OCI-LY7 (cell line): Measurements from ENCODE around the gene KIAA0040.

Source experiments
- EZH2phosphoT487 ChIP-seq: fragments of 200-600 bp; sonication (generic); IDR thresholded peaks from 2 replicates; pipeline ENCODE4 v1.6.1; 2018; ENCODE audit warnings: low read depth, borderline replicate concordance, mild to moderate bottlenecking, mixed run types, antibody characterized with exemption, low read length, moderate library complexity, mixed read lengths
- TF ChIP-seq, protein P1 (sequence below): fragments of 200-600 bp; sonication (generic); conservative IDR thresholded peaks from 2 replicates; pipeline ENCODE4 v1.5.1; 2014; ENCODE audit warnings: mild to moderate bottlenecking, antibody characterized with exemption, low read length, moderate library complexity, mixed read lengths

- TF ChIP-seq, protein P1, sequence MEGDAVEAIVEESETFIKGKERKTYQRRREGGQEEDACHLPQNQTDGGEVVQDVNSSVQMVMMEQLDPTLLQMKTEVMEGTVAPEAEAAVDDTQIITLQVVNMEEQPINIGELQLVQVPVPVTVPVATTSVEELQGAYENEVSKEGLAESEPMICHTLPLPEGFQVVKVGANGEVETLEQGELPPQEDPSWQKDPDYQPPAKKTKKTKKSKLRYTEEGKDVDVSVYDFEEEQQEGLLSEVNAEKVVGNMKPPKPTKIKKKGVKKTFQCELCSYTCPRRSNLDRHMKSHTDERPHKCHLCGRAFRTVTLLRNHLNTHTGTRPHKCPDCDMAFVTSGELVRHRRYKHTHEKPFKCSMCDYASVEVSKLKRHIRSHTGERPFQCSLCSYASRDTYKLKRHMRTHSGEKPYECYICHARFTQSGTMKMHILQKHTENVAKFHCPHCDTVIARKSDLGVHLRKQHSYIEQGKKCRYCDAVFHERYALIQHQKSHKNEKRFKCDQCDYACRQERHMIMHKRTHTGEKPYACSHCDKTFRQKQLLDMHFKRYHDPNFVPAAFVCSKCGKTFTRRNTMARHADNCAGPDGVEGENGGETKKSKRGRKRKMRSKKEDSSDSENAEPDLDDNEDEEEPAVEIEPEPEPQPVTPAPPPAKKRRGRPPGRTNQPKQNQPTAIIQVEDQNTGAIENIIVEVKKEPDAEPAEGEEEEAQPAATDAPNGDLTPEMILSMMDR, result no peak
- TF ChIP-seq EZH2phosphoT487, result no peak
Observed at GRCh38 chr1:175169286-175170018, 23.1 kb downstream of the KIAA0040 start.
